BJ (cell line): ENCODE measurements around the gene CDH19. TPM values are rescaled to one million over a fixed set of nuclear protein-coding genes. Genes with fewer than 3 reads are reported as not detected.

Experiments
- CTCF ChIA-PET: fragments of 350-600 bp; formaldehyde crosslinking; extraction: SDS; loops from one replicate; lab custom pipeline; 2021; ENCODE audit warnings: antibody characterized with exemption, inconsistent platforms; lab: Yijun Ruan, JAX
- POLR2A ChIA-PET: fragments of 300-600 bp; sonication (Branson Sonifier 250); formaldehyde crosslinking; extraction: SDS; loops from one replicate; lab custom pipeline; 2021; ENCODE audit warnings: antibody characterized with exemption; lab: Charles Lee
- DNase-seq: peaks from one replicate; pipeline ENCODE4 v3.0.0-alpha.2; 2011; ENCODE audit warnings: low read depth
- H3K27me3 ChIP-seq: 2 replicates; pipeline ENCODE4 v1.6.0; 2011; ENCODE audit warnings: low read length; ENCODE audit not compliant: control insufficient read depth, insufficient read depth
- H3K36me3 ChIP-seq: 2 replicates; pipeline ENCODE4 v1.5.1; 2011; ENCODE audit warnings: low read length; ENCODE audit not compliant: control insufficient read depth, insufficient read depth
- H3K4me3 ChIP-seq: 2 replicates; pipeline ENCODE4 v1.5.1; 2011; ENCODE audit warnings: low read depth, mild to moderate bottlenecking, control low read depth, low read length
- polyA plus RNA-seq: library from polyadenylated mRNA; depleted of rRNA; stranded (reverse); fragments of >200 nt; gene quantifications from 2 replicates; pipeline ENCODE4 v1.2.3, GENCODE V29; 2011
- TF ChIP-seq, protein P1 (sequence below): IDR thresholded peaks from 2 replicates; pipeline ENCODE4 v1.5.1; 2011; ENCODE audit warnings: low read depth, mild to moderate bottlenecking, control low read depth, inconsistent platforms, low read length, moderate library complexity; ENCODE audit not compliant: insufficient read depth

Gene CDH19
- polyA plus RNA-seq, 1 experiment: not detected

DNA sequence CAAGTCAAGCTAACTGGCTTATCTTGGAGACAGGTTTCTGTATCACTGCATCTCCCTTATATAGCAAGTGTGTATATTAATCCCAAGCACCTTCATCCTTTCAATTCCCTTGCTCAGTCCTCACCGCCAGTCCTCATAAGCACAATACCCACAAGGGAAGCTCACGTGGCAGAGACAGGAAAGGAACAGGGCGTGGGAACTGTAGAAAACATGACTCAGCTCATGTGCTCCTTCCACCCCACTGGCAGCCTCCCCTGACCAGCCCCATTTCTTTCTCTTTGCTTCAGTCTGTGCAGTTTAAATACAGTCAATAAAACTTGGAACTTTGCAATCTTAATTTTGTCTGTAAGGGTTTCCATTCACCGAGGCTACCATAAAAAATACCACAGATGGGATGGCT lies 36.5 kb upstream of the CDH19 start:
- no peaks in the 10 kb centered on the region for H3K27me3 ChIP-seq
- DNase-seq: no peak
- TF ChIP-seq, protein P1, sequence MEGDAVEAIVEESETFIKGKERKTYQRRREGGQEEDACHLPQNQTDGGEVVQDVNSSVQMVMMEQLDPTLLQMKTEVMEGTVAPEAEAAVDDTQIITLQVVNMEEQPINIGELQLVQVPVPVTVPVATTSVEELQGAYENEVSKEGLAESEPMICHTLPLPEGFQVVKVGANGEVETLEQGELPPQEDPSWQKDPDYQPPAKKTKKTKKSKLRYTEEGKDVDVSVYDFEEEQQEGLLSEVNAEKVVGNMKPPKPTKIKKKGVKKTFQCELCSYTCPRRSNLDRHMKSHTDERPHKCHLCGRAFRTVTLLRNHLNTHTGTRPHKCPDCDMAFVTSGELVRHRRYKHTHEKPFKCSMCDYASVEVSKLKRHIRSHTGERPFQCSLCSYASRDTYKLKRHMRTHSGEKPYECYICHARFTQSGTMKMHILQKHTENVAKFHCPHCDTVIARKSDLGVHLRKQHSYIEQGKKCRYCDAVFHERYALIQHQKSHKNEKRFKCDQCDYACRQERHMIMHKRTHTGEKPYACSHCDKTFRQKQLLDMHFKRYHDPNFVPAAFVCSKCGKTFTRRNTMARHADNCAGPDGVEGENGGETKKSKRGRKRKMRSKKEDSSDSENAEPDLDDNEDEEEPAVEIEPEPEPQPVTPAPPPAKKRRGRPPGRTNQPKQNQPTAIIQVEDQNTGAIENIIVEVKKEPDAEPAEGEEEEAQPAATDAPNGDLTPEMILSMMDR: no peak
- H3K36me3 ChIP-seq: no peaks in the 10 kb centered on the region
- no peak overlapping the region for H3K4me3 ChIP-seq
- ChIA-PET POLR2A (no interaction called here), CTCF (no interaction called here)

DNA sequence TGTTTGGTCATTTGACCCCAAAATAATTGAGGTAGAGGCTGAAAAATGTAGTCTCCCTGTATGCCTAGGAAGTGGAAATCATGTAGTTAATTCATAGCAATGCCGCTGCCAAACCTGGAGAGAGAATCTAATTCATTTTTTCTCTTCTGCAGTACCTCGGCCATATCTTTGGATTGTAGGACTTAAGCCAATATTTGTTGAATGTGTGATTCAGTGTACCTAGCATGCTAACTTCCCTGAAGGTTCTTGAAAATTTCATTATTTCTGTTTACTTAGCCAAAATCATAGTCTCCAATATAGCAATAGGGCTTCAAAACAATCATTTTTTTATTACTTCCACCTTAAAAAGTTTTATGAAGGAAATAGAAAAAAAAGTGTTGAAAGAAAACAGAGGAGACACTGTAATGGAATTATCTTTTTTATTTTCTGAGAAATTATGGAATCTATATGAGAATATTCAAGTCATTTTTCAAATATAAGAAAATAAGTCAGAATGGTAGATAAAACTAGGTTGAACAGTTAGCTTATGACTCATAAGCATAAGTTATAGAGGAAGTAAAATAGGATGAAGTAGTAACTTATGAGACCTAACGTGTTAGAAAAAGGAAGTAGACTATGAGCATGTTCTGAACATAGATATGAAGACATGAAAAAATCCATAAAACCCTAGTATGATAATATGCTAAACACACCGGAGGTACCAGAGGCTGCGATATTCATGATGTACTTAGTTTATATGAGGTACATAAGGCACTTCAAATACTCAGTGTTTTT lies 35.2 kb upstream of the CDH19 start:
- H3K4me3 ChIP-seq: no peak overlapping the region
- H3K36me3 ChIP-seq: no peaks in the 10 kb centered on the region
- POLR2A ChIA-PET: no interaction called here
- TF ChIP-seq, protein P1: no peak
- DNase-seq: no peak
- no peaks in the 10 kb centered on the region for H3K27me3 ChIP-seq
- CTCF ChIA-PET: no interaction called here

DNA sequence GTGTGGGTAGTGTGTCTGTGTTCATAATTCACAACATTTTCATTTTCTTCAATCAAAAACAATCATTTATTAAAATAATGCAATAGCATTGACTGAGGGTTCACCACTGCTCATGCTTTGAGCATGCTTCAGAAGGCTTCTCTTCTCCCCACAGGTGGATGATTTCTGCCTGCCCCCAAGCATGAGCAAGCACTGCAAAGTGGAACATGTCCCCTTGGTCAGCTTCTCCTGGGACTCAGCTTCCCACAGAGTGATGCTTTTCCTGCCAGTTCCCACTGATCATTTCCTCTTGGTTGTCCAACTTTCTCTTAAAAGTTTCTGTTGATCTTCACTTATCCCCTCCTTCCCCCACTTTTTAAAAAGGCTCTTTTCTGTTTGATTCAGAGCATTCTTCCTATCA lies 31.5 kb upstream of the CDH19 start:
- Histone ChIP-seq H3K36me3 (no peaks in the 10 kb centered on the region), H3K27me3 (no peaks in the 10 kb centered on the region), H3K4me3 (no peak overlapping the region)
- DNase-seq: no peak
- TF ChIP-seq, protein P1: no peak
- POLR2A ChIA-PET: no interaction called here
- CTCF ChIA-PET: no interaction called here

DNA sequence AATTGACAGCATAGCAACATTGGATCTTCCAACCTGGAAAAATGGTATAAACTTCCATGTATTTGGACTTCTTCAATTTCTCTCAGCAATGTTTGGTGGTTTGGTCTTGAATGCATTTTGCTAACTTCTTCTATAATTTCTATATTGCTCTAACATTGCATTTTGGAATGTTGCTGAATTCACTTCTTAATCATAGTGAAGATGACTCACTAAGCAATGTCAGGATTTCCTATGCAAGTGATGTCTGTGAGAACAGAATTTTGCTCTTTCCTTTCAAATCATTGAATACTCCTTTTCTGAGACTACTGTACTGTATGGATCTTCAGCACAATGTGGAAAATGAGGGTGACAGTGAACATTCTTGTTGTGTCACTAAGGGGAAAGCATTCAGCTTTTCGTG lies 28.9 kb upstream of the CDH19 start:
- TF ChIP-seq, protein P1: no peak
- H3K36me3 ChIP-seq: no peaks in the 10 kb centered on the region
- H3K4me3 ChIP-seq: no peak overlapping the region
- H3K27me3 ChIP-seq: no peaks in the 10 kb centered on the region
- ChIA-PET POLR2A (no interaction called here), CTCF (no interaction called here)
- DNase-seq: no peak

DNA sequence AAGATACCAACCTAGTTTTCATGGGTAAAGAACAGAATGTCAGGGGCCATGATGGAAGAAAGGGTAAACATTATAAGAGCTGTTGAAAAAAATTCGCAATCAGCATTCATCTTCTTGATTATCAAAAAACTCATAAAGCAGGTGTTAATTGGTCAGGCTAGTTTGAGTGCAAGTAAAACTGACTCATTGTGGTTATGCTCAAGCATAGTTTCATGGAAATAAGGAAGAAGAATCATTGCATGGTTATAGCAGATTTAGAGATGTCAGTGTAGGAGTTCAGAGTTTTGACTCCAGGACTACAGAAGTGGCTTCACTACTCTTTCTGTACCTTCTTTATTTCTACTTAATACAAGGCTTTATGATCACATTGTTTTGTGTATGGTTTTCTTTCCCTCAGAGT lies 26.9 kb upstream of the CDH19 start:
- no peak overlapping the region for H3K4me3 ChIP-seq
- no peak for DNase-seq
- no peaks in the 10 kb centered on the region for H3K36me3 ChIP-seq
- ChIA-PET POLR2A (no interaction called here), CTCF (no interaction called here)
- TF ChIP-seq, protein P1: no peak
- no peaks in the 10 kb centered on the region for H3K27me3 ChIP-seq
